NCI-H345 treated with DMSO at 0.1 percent for 48 hours (cell line): ENCODE results near the gene MBP.

Source experiments
- DNase-seq: peaks from one replicate; lab custom pipeline; 2025; ENCODE audit not compliant: unreplicated experiment; lab: John Stamatoyannopoulos, UW

Gene MBP

GRCh38 chr18:77068321-77069312 lies 64.0 kb downstream of the MBP start:
- DNase-seq, result no peak

DNA sequence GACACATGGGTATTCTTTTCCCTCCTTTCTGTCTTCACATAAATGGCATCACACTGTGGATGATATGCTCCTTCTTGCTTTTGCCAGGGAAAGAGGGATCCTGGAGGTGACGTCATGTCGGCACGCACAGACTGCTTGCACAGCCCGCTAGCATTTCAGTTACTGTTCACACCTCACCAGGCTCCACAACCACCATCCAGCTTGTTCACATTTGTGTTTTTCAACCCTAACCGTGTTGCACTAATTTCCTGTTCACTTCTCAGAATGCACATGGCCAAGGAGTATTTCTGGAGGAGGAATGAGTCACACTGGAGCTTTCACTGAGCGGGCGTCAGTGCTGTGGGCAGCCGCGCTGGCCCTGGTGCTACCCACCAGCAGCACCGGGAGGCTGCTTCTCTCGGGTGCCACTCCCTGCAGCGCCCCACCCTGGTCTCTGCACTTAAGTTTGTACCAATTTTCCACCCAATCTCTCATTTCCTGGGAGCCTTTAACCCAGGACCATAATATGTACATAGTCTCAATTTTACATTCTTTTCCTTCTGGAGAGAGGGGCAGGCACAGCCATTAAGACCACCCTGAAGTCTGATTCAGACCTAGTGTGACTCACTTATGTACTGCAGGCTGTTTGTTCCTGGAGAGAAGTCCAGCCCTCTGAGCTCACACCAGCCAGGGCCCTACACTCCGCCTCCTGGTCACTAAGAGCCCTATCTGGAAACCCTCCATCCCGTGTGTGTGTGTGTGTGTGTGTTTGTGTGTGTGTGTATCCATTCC lies 65.1 kb downstream of the MBP start:
- no peak for DNase-seq

GRCh38 chr18:77066689-77067088 lies 65.9 kb downstream of the MBP start:
- no peak for DNase-seq

GRCh38 chr18:77066101-77066500 lies 66.5 kb downstream of the MBP start:
- no peak for DNase-seq

- DNase-seq, result no peak
Observed at GRCh38 chr18:77065221-77065981, 67.2 kb downstream of the MBP start.

DNA sequence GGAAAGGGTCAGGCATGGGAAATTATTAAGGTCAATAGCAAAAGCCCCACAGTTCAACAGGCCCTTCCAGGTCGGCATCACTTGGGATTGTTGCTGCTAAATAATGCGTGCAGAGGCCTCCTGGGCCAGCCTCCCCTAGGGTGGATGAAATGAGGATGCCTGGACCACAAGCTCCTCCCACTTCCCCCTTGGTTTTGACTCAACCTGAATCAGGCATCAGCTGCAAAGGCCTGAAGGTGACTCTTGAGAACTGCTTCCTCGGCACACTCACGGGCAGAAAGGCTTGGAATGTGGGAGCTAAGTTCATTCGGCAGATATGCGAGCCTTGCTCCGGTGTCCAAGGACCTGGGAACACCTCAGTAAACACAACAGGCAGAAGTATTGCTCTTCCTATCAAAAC lies 69.3 kb downstream of the MBP start:
- DNase-seq, result no peak

DNA sequence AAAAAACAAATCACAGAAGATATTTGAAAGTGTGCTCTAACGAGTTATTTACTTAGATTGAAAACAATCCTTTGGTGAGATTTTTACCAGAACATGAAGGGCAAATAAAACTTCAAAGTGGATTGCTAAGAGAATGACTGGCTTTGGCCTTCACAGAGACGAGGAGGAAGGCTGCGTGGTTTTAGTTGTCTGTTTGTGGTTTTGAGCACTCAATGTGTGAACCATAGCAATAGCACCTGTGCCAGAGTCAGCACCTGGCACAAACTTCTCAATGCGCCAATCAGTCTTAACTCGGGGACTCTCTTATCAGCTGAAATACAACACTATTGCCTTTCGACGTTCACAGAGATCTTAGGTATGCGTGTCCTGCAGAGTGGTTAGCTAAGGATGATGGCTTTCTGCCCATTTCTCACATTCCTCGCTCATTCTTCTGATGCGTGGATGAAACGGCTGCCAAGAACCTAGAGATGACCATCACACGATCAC lies 70.0 kb downstream of the MBP start:
- no peak for DNase-seq

GRCh38 chr18:77061946-77062517 lies 70.6 kb downstream of the MBP start:
- no peak for DNase-seq

- DNase-seq, result no peak
Observed at GRCh38 chr18:77061281-77061945, 71.2 kb downstream of the MBP start.

DNA sequence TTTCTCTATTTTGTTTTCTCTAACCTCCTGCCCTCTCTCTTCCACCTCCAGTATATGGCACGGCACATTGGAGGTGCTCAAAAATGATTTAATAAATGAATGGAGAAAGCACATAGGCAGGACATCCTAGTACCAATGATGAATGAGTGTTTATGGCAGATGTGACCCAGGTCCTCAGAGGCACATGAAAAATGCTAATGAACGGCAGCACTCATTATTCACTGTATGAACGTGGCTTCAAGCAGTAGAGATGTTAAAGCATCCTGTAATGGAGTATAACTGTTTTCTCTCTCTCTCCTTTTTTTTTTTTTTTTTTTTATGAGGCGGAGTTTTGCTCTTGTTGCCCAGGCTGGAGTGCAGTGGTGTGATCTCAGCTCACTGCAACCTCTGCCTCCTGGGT lies 72.4 kb downstream of the MBP start:
- no peak for DNase-seq

- DNase-seq, result peak; percentile 38
Observed at GRCh38 chr18:77059294-77059916, 73.2 kb downstream of the MBP start.

DNA sequence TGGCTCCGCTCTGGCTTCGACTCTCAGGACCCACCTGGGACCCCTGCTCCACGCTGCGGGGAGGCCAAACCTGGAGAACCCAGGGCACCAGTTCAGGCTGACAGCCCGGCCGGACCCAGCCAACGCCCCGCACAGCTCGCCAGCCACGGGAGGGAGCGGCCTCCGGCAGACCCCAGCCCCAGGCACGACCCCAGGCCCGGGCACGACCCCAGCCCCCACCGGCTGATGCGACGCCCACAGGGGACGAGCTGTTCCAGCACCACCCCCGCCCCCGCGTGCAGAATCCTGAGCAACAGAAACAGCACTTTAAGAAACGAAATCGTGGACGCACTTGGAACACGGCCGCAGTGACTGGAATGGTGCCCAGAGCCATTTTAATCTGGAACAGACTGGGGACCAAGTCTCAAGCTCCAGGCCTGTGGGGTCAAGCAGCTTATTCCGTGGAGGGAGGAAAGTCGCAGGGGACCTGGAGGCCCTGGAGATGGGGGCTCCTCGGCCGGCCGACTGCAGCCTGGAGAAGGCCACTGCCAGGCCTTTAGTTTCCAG lies 74.2 kb downstream of the MBP start:
- no peak for DNase-seq

- DNase-seq, result peak; percentile 3
Observed at GRCh38 chr18:77057006-77057395, 75.6 kb downstream of the MBP start.

GRCh38 chr18:77056344-77057005 lies 76.1 kb downstream of the MBP start:
- no peak for DNase-seq

GRCh38 chr18:77055429-77056300 lies 76.9 kb downstream of the MBP start:
- no peak for DNase-seq

DNA sequence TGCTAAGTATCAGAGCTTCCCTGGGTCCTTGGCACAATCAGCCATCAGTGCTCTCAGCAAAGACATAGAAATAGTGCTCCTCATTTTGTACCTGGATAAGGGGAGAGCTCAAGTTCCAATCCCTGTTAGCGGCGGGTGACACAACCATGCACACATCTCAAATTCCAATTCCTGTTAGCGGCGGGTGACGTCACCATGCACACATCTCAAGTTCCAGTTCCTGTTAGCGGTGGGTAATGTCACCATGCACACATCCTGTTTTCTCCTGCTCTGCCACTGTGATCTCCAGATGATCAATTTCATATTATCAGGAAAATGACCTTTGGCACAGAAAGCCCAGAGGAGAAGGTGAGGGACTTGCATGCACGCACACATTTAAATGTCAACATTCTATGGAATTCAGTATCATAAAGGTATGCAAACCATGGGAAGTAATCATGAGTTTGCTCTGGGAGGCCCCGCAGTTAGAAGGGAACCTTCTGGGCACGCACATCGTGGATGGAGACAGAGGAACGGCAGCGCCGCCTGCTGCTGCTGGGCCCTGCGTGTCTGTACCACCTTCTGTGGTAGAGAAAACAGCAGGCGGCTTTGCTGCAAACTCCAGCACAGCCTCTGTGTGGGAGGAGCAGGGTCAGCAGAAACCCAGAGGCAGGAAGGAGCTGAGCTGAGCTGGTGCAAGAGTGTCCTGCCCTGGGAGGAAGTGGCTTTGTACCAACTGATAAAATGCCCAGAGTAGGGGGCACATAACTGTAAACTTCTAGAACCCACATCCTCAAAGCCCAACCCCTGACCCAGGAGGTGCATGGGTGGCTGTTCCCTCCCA lies 77.8 kb downstream of the MBP start:
- DNase-seq, result no peak

DNA sequence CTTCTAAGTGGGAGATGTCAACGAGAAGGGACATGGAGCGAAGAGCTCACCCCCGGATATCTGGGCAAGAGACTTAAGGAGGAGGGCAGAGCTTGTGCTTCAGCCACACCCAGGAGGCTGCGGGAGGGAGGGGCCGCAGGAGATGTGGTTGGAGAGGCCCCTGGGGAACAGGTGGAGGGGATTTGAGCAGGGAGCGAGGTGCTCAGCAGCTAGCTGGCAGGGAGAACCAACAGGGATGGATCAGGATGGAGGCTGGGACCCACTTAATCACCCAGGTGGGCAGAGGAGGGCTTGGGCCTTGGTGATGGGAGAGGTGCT lies 78.3 kb downstream of the MBP start:
- no peak for DNase-seq
